ENCODE data around the gene PTGER1. TPM values are rescaled to one million over a fixed set of nuclear protein-coding genes. Genes with fewer than 3 reads are reported as not detected.

The PTGER1 gene
- total RNA-seq, 3 donors from 2014 or later (not counting 1 experiment from before 2014, with no cell fraction given): 0.35 to 0.73 TPM; not detected in 1

DNA sequence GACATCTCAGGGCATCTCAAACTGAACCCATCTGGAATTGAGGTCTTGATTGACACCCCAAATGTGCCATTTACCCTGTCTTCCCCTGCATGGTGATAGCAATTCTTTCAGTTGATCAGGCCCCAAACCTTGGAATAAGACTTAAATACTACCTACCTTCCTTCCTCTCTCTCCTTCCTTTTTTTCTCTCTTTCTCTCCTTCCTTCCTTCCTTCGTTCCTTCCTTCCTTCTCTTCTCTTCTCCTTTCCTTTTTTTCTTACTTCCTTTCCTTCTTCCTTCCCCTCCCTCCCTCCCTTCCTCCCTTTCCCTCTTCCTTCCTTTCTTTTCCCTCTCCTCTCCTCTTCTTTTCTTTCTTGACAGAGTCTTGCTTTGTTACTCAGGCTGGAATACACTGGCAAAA, 28.1 kb upstream of the PTGER1 start:
- TF ChIP-seq, protein P1, sequence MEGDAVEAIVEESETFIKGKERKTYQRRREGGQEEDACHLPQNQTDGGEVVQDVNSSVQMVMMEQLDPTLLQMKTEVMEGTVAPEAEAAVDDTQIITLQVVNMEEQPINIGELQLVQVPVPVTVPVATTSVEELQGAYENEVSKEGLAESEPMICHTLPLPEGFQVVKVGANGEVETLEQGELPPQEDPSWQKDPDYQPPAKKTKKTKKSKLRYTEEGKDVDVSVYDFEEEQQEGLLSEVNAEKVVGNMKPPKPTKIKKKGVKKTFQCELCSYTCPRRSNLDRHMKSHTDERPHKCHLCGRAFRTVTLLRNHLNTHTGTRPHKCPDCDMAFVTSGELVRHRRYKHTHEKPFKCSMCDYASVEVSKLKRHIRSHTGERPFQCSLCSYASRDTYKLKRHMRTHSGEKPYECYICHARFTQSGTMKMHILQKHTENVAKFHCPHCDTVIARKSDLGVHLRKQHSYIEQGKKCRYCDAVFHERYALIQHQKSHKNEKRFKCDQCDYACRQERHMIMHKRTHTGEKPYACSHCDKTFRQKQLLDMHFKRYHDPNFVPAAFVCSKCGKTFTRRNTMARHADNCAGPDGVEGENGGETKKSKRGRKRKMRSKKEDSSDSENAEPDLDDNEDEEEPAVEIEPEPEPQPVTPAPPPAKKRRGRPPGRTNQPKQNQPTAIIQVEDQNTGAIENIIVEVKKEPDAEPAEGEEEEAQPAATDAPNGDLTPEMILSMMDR (IDR thresholded peaks at IDR 0.05): no peak
- ATAC-seq (no peak), DNase-seq (no peak)
- H3K36me3 Mint-ChIP-seq: no peaks in the 10 kb centered on the region
- no peaks in the 10 kb centered on the region for H3K36me3 ChIP-seq (ENCODE audit: control insufficient read depth, insufficient read depth, low read length)
- no peaks in the 10 kb centered on the region for H3K9me3 ChIP-seq (ENCODE audit: control insufficient read depth, insufficient read depth, low read length)
- H3K27me3 Mint-ChIP-seq (ENCODE audit: low read depth in 2 of 2): peaks cover 0 to 2% of the 10 kb centered on the region in 2 donors
- no peaks in the 10 kb centered on the region for H3K27me3 ChIP-seq (ENCODE audit: control insufficient read depth, insufficient read depth, low read length)
- peaks cover 11 to 15% of the 10 kb centered on the region in 2 donors for H3K4me1 Mint-ChIP-seq
- intact Hi-C loops (cut with micrococcal nuclease): no loop called here
- H3K4me1 ChIP-seq (ENCODE audit: control insufficient read depth, insufficient read depth, low read length): peaks cover 28% of the 10 kb centered on the region
- H3K4me3 ChIP-seq (ENCODE audit: low read length): no peak overlapping the region
- H3K27ac ChIP-seq (ENCODE audit: low read length): no peak overlapping the region
- no peaks in the 10 kb centered on the region for H3K9me3 Mint-ChIP-seq
- 62% methylated on average over 1 of the region's 1 CpG for WGBS (ENCODE audit: insufficient coverage)
- no peak overlapping the region for H3K4me3 Mint-ChIP-seq
- no peak overlapping the region for H3K27ac Mint-ChIP-seq

DNA sequence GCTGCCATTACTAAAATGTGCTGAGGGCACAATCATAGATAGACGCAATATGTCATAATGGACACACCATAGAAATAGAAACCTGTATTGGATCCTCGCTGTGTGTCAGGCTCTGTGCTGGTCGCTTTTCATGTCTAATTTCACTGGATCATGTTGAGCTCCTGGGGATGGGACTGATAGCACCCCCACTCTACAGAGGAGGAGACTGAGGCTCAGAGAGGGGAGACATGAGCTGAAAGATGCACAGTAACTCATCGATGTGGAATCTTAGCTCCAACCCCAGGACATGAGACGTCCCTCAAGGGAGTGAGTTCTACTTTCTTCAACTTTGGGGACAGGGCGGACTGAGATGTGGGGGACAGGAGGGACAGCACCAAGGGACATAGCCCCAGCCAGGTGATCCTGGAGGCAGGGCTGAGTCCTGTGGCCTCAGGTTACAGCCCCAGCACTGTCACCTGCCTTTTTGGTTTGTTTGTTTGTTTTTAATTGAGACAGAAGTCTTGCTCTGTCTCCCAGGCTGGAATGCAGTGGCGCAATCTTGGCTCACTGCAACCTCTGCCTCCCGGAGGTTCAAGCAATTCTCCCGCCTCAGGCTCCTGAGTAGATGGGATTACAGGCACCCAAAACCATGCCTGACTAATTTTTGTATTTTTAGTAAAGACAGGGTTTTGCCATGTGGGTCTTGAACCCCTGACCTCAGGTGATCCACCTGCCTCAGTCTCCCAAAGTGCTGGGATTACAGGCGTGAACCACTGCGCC, 27.4 kb upstream of the PTGER1 start:
- Histone ChIP-seq H3K36me3 (ENCODE audit: control insufficient read depth, insufficient read depth, low read length) (no peaks in the 10 kb centered on the region), H3K27me3 (ENCODE audit: control insufficient read depth, insufficient read depth, low read length) (no peaks in the 10 kb centered on the region), H3K9me3 (ENCODE audit: control insufficient read depth, insufficient read depth, low read length) (no peaks in the 10 kb centered on the region), H3K4me3 (ENCODE audit: low read length) (no peak overlapping the region), H3K27ac (ENCODE audit: low read length) (no peak overlapping the region), H3K4me1 (ENCODE audit: control insufficient read depth, insufficient read depth, low read length) (peaks cover 28% of the 10 kb centered on the region)
- intact Hi-C loops (cut with micrococcal nuclease): no loop called here
- Mint-ChIP-seq H3K27me3 (ENCODE audit: low read depth in 2 of 2) (peaks cover 0 to 2% of the 10 kb centered on the region in 2 donors), H3K27ac (no peak overlapping the region), H3K36me3 (no peaks in the 10 kb centered on the region), H3K4me3 (no peak overlapping the region), H3K9me3 (no peaks in the 10 kb centered on the region), H3K4me1 (peaks cover 11 to 15% of the 10 kb centered on the region in 2 donors)
- TF ChIP-seq, protein P1 (IDR thresholded peaks at IDR 0.05): no peak
- DNase-seq: no peak
- no peak for ATAC-seq
- WGBS (ENCODE audit: insufficient coverage): 87% methylated on average over 11 of the region's 11 CpGs

DNA sequence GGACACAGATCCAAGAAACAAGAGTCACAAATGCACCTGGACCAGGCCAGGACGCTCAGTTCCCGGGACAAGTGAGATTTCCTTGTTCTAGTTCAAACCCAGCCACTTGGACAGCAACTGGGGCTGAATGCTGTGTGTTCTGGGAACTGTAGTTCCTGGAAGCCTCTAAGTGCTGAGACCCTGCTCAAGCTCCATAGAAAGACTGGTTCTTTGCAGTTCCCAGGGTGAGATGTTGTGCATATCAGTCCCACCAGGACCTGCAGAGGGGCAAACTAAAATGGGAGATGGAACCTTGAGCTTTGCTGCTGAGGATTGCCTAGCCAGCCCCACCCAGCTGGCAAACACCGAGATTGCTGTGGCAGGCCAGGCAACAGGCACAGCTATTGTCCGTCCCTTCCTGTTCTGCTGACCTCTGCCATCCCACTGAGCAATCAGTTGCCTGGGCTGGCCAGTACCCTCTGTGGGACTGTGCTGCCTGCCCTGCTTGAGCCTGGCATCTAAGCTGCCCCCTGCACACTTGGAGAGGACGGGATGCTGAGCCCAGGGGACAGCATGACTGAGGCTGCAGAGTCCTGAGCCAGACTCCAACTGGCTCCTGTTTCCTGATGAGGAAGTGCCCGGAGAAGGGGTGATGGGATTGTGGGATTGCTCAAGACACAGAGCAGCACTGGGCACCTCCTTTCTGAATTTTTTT, 22.2 kb upstream of the PTGER1 start:
- no peaks in the 10 kb centered on the region for H3K27me3 Mint-ChIP-seq (ENCODE audit: low read depth in 2 of 2)
- WGBS (ENCODE audit: insufficient coverage): 94% methylated on average over 6 of the region's 6 CpGs
- Histone ChIP-seq H3K4me1 (ENCODE audit: control insufficient read depth, insufficient read depth, low read length) (peaks cover 24% of the 10 kb centered on the region), H3K27ac (ENCODE audit: low read length) (no peak overlapping the region), H3K27me3 (ENCODE audit: control insufficient read depth, insufficient read depth, low read length) (no peaks in the 10 kb centered on the region), H3K9me3 (ENCODE audit: control insufficient read depth, insufficient read depth, low read length) (no peaks in the 10 kb centered on the region), H3K36me3 (ENCODE audit: control insufficient read depth, insufficient read depth, low read length) (no peaks in the 10 kb centered on the region), H3K4me3 (ENCODE audit: low read length) (no peak overlapping the region)
- no peak for ATAC-seq
- H3K36me3 Mint-ChIP-seq: no peaks in the 10 kb centered on the region
- no peaks in the 10 kb centered on the region for H3K9me3 Mint-ChIP-seq
- peaks cover 15 to 35% of the 10 kb centered on the region in 2 donors for H3K4me1 Mint-ChIP-seq
- H3K27ac Mint-ChIP-seq: peak overlapping the region in 1 of 2 donors; percentile 26
- DNase-seq: no peak
- H3K4me3 Mint-ChIP-seq: peak overlapping the region; percentile 80
- TF ChIP-seq, protein P1 (IDR thresholded peaks at IDR 0.05): no peak
- intact Hi-C loops (cut with micrococcal nuclease): no loop called here

All from natural killer cell (primary cell).